NCI-H2196 treated with DMSO at 0.1 percent for 48 hours (cell line): ENCODE data around the gene BTBD18.

Experiments
- DNase-seq: peaks from one replicate; lab custom pipeline; 2025; ENCODE audit not compliant: unreplicated experiment; lab: John Stamatoyannopoulos, UW

The BTBD18 gene

GRCh38 chr11:57751676-57752253 lies at the start of gene BTBD18:
TSS of gene BTBD18 (minus strand) at chr11:57751819. CDS start at chr11:57751188, 631 bp downstream.
- no peak for DNase-seq

DNA sequence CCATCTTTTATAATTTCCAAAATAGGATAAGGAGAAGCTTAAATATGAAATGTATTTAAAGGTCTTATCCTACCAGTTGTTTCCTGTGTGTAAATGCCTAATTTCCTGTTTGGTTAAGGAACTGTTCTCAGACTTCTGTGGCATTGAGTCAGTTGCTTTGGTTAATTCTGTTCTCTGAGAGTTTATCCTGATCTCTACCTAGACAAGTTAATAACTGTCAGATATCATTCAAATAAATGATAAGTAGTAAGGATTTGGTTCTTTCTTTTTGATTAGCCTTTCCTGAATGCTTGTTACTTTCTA lies 49.5 kb upstream of the BTBD18 start:
- DNase-seq, result no peak

DNA sequence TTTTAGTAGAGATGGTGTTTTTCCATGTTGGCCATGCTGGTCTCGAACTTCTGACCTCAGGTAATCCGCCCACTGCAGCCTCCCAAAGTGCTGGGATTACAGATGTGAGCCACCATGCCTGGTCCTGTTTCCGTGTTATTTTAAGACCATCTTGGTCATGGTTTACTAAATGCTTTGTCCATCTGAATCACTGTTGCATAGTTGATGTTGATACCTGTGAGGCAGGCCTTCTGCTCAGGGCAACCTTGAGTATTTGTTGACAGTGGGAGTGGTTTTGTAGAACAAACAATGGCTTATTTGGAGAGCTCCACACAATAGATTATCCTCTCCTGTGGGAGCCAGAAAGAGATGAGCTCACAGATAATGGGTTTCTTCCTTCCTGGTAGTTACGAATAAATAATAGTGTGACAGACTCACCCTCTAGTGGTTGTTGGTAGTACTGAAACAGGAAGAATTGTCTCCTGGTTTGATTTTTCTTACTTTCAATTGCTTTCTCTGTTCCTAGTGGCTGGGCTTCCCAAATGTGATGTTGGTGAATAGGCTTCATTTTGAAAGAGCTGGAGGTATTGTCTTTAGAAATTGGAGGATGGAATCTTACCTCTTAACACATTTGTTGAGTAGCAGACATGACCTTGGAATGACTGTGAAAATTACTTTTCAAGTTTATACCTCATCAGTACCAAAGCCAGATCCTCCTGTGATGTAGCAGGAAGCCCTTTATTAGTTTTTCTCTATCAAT lies 49.0 kb upstream of the BTBD18 start:
- DNase-seq, result peak; percentile 95

DNA sequence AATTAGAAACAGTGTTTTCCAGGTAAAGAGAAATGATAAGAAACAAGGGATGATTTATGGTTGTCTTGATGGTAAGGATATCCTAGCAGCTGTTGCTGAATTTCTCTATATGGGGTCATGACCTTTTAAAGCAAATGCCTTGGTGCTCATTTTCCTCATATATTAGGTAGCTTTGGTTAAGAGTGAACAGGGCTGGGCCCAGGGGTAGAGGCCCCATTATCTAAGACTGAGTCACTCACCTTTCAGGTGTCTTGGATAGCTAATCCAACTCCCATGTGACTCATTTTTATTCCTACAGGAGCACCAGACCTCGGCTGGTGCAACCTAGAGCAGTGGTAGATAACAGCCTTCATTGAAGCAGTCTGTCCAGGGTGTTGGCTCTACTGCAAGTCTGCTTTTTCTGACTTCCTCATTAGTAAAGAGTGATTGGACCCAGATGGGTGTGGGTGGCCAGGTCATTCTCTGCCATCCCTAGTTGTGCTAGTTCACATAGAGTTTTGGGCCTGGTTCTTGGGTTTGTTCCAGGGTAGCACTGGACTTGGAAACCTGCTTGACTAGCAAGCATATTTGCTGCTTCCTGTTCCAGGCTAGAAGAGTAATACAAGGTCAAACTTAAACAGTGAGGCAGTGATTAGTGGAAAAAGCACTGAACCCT lies 47.4 kb upstream of the BTBD18 start:
- peak; percentile 50 for DNase-seq

DNA sequence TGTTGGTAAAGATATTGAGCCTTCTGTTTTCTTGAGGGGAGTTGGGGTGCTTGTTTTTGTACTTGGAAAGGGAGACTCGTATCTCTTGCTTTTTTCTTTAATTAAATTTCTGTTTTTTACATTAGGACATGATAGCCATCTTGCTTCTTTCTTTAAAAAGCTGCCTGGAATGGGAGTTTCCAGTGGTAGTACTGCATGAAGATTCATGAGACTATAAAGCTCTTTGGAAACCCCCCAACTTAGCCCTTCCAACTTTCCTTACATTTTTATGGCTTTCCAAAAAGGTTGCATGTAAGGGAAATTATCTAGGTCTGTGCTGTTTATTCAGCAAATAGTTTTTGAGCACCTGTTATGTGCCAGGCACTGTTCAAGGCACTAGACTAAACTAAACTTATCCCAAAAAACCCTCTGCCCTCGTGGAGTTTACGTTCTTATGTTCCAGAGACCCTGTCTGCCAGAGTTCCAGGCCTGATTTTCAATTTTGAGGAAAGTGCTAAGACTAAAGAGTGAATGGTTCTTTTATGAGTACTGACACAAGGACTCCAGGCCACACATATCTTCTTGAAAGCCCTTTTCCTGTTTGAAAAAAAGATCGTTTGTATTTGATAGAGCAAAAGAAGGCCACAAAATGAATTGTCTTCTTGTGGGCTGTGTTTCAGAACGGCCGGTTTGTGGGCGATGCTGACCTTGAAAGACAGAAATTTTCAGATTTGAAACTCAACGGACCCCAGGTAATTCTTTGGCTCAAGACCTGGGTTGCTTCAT lies 41.9 kb upstream of the BTBD18 start:
- DNase-seq, result no peak

GRCh38 chr11:57792870-57793269 lies 41.3 kb upstream of the BTBD18 start:
- DNase-seq, result no peak

GRCh38 chr11:57792060-57792541 lies 40.5 kb upstream of the BTBD18 start:
- no peak for DNase-seq

GRCh38 chr11:57791321-57792059 lies 39.9 kb upstream of the BTBD18 start:
- no peak for DNase-seq

- DNase-seq, result no peak
Measured at GRCh38 chr11:57788703-57789088, 37.1 kb upstream of the BTBD18 start.

DNA sequence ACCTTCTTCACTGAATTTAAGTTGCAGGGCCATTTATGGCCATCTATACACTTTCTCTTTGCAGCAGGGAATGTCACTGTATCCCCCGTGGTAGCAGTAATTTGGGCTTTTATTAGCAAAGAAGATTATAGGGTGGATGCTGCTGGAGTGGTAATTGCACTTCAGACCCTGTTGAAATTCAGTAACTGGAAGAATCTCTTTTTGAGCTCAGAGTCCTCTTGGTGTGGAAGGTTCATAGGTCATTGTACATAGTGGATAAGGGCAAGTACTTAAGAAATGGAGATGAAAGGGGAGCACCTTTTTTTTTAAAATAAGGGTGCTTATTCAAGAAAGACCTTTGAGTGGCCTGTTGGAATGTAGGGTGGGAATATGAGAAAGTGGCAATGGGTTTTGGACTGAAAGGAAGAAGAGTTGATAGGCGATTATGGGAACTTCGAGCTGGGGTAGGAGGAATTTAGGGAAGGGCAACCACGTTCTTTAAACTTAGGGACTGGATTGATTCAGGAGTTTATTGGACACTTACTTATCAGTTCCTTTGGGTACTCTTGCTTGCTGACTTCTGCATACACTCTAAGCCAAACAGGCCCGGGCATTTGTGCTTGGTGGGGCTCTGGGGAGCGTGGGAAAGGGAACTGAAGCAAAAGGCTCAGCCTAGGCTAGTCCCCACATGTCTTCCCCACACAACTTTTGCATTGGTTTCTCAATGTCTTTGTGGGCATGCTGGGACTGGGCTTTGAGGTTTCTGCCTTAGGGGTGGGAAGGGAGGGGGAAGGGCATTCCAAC lies 36.5 kb upstream of the BTBD18 start:
- no peak for DNase-seq

DNA sequence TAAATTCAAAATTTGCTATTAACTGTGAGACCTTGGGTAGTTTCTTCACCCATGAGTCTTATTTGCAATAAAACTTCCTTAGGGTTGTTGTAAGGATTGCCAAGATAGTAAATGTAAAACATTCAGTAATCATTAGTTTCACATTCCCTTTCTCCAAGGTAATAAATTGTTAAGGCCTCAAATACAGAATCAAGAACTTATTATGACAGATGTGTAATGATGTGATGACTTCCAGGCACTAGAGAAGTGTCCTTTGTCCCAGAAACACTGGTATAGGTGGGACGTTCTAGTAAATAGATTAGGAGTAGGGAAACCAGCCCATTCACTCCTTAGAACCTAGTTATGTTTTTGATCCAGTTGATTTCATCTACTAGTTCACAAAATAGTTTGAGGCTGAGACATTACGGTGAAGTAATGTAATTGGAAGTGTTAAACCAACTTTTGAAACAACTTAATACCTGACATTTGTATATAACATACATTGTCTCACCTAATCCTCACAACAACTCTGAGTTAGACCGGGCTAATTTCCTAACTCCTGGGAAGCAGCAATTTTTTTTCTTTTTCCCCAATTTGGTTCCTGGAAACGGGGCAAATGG lies 35.5 kb upstream of the BTBD18 start:
- DNase-seq, result no peak

DNA sequence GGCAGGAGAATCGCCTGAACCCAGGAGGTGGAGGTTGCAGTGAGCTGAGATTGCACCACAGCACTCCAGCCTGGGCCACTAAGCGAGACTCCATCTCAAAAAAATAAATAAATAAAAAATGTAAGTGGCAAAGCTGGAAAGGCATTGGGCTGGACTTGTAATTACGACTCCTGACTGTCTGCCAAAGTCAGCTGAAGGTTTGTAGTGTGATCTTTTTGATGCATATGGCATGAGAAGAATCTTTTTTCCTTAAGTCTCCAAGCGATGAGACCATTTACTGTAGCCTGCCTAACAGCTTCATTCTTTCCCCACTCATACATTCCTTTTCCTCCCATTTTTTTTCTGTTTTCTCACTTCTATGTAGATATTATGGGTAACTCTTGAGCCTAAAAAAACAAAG lies 34.8 kb upstream of the BTBD18 start:
- no peak for DNase-seq

DNA sequence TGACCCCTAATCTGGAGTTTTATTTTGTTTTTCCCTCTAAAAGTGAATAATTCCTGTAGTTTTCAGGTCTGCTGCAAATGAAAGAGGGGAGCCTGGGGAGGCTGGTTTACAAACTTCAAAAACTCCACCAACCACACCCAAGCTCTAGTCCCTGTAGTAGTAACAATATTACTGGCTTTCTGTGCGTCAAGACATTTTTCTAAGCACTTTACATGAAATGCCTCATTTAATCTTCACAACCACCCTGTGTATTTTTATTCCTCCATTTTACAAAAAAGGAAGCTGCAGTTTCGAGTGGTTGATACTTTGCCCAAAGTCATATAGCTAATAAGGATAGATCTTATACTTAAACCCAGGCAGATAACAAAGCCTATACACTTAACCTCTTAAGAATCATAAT lies 33.5 kb upstream of the BTBD18 start:
- DNase-seq, result no peak

DNA sequence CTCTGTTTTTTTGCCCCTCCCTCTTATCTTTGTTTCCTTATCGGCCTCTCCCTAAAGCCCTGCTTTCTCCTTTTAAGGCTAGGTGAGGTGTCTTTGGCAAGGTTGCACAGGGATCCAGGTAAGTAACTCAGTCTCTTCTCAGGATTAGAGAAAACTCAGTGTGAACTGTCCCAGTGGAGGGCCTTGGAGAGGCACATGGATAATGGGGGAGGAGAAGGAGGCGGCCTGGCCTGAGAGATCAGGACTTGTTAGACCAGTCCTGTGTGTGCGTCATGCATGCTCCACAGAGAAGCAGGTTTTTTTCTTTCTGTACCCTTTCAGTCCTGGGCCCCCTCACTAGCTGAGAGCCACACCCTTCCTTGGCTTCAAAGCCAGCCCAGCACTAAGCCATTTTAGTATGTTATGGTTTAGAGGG lies 29.9 kb upstream of the BTBD18 start:
- DNase-seq, result no peak

GRCh38 chr11:57779276-57779675 lies 27.7 kb upstream of the BTBD18 start:
- DNase-seq, result no peak

DNA sequence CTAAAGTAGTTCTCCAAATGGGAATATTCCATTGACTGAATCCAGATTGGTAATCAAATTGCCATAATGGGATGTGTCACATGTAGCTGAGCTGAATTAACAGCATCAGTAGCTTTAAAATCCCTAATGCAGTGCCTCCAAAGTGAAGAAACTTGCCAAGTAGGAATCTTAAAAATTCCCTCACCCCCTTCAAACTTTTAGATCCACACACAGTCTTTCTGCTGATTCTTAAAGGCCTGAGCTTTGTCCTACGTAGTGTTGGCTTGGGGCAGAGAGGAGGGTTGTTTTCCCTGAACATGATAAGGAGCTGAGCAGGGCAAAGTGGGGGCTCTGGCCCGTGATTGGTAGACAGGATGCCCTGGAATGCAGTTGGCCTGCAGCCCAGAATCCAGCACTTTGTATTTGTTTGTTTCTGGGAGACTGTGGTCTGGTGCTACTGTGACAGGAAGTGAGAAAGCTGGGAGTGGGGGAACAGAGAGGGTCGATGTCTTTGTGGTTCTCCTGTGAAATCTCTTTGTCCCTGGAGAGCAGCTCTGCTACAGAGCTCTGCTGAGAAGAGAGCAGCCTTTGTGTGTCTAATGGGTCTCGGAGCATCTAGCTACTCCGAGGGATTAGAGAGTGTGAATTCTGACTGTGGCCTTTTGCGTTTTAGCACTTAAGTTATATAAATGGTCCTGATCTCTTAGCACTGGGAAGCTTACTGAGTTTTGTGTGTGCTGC lies 26.9 kb upstream of the BTBD18 start:
- DNase-seq, result peak; percentile 73

GRCh38 chr11:57777969-57778317 lies 26.3 kb upstream of the BTBD18 start:
- DNase-seq, result no peak

GRCh38 chr11:57776577-57777210 lies 25.1 kb upstream of the BTBD18 start:
- DNase-seq, result no peak

GRCh38 chr11:57776031-57776521 lies 24.5 kb upstream of the BTBD18 start:
- no peak for DNase-seq
